HepG2 (cell line): ENCODE measurements around the gene GCC1. TPM values are rescaled to one million over a fixed set of nuclear protein-coding genes. Genes with fewer than 3 reads are reported as not detected.

ENCODE experiments used
- ATAC-seq: fragments of 200-7000 bp; cut with Tn5 transposase; 3 replicates; pipeline ENCODE4 v1.9.1; 2020; ENCODE audit warnings: mild to moderate bottlenecking, moderate library complexity
- BruUV-seq: library from RNA; stranded (reverse); fragments of 400-500 nt; replicated peaks from 2 replicates; lab custom pipeline; 2021; lab: Mats Ljungman, UMichigan
- CTCF ChIA-PET: fragments of 300-600 bp; formaldehyde crosslinking; extraction: SDS; loops from one replicate; lab custom pipeline; 2021; ENCODE audit warnings: low total read pairs, inconsistent platforms, low intra/inter-chr PET ratio; lab: Yijun Ruan, JAX
- POLR2A ChIA-PET: fragments of 350-600 bp; sonication (Branson Sonifier 250); formaldehyde crosslinking; loops from one replicate; lab custom pipeline; 2020; ENCODE audit warnings: antibody characterized with exemption, inconsistent platforms; lab: Yijun Ruan, JAX
- DNase-seq: peaks from one replicate; pipeline ENCODE4 v3.0.0-alpha.2; 2015; ENCODE audit warnings: low spot score
- FAIRE-seq: peaks from 3 replicates; lab custom pipeline; 2011; peaks lifted over from hg19 to GRCh38; lab: Jason Lieb, UNC
- H2AFZ ChIP-seq: one replicate; pipeline ENCODE4 v1.6.1; 2011; ENCODE audit warnings: low read length, inconsistent platforms
- H3K27ac ChIP-seq: fragments of 300-600 bp; 3 replicates; pipeline ENCODE4 v1.8.0; 2011; ENCODE audit warnings: mixed run types, mild to moderate bottlenecking, mixed read lengths, low read length, inconsistent platforms; ENCODE audit not compliant: insufficient read depth; ENCODE audit errors: extremely low read length
- H3K27me3 ChIP-seq, 2 experiments: fragments of 200-600 bp in 1 of 2; 2 replicates in 1 of 2; 3 replicates in 1 of 2; pipeline versions ENCODE4 v1.6.0 to v1.8.0; 2011; ENCODE audit warnings: low read length in 2 of 2, mild to moderate bottlenecking in 2 of 2, moderate library complexity in 2 of 2, inconsistent platforms in 1 of 2; ENCODE audit not compliant: insufficient read depth in 2 of 2, control insufficient read depth in 1 of 2
- H3K36me3 ChIP-seq, 2 experiments: fragments of 200-600 bp in 1 of 2; replicated peaks in 1 of 2; 2 replicates in 1 of 2; 3 replicates in 1 of 2; pipeline versions ENCODE4 v1.5.1 to v1.8.0; 2011; ENCODE audit warnings: low read length in 2 of 2, inconsistent platforms in 1 of 2; ENCODE audit not compliant: insufficient read depth in 2 of 2, control insufficient read depth in 1 of 2
- H3K4me1 ChIP-seq: 2 replicates; pipeline ENCODE4 v1.5.1; 2012; ENCODE audit warnings: low read length, inconsistent platforms; ENCODE audit not compliant: insufficient read depth
- H3K4me2 ChIP-seq: 2 replicates; pipeline ENCODE4 v1.6.0; 2011; ENCODE audit warnings: low read depth, low read length, inconsistent platforms
- H3K4me3 ChIP-seq, 3 experiments: fragments of 200-600 bp in 1 of 3; sonication (generic), shearing (Covaris generic) in 1 of 3; replicated peaks in 1 of 3; 2 replicates each; pipeline ENCODE4 v1.5.1; 2011 to 2016; ENCODE audit warnings: low read length in 3 of 3, inconsistent platforms in 2 of 3, low read depth in 2 of 3, mild to moderate bottlenecking in 2 of 3, control low read depth in 1 of 3, mixed read lengths in 1 of 3; ENCODE audit not compliant: insufficient read depth in 1 of 3
- H3K79me2 ChIP-seq: one replicate; pipeline ENCODE4 v1.6.1; 2011; ENCODE audit warnings: low read length, inconsistent platforms; ENCODE audit not compliant: insufficient read depth
- H3K9ac ChIP-seq: 2 replicates; pipeline ENCODE4 v1.6.0; 2011; ENCODE audit warnings: mild to moderate bottlenecking, low read depth, low read length, inconsistent platforms; ENCODE audit not compliant: insufficient read depth
- H3K9me3 ChIP-seq: 2 replicates; pipeline ENCODE4 v1.5.1; 2012; ENCODE audit warnings: mild to moderate bottlenecking, low read length
- H4K20me1 ChIP-seq: 2 replicates; pipeline ENCODE4 v1.6.0; 2011; ENCODE audit warnings: inconsistent platforms, mild to moderate bottlenecking, low read length, moderate library complexity; ENCODE audit not compliant: insufficient read depth
- ARNT ChIP-seq: fragments of 450-650 bp; IDR thresholded peaks from 2 replicates; pipeline ENCODE4 v1.6.1; 2017
- ATF5 ChIP-seq: sonication (generic); formaldehyde crosslinking; IDR thresholded peaks from 2 replicates; pipeline ENCODE4 v1.4.0; 2020; ENCODE audit warnings: mild to moderate bottlenecking, low read depth, missing genetic modification reagents
- CENPX ChIP-seq: sonication (generic); formaldehyde crosslinking; IDR thresholded peaks from 2 replicates; pipeline ENCODE4 v1.9.0; 2021; ENCODE audit warnings: mild to moderate bottlenecking, missing genetic modification reagents, moderate library complexity
- HMGA1 ChIP-seq: sonication (generic); formaldehyde crosslinking; conservative IDR thresholded peaks from 2 replicates; pipeline ENCODE4 v1.4.0; 2020; ENCODE audit warnings: missing genetic modification reagents
- HNRNPL ChIP-seq: fragments of 200-400 bp; formaldehyde crosslinking; IDR thresholded peaks from 2 replicates; pipeline ENCODE4 v1.6.1; 2017; ENCODE audit warnings: mild to moderate bottlenecking, low read depth, low read length
- TMF1 ChIP-seq: sonication (generic); formaldehyde crosslinking; IDR thresholded peaks from 2 replicates; pipeline ENCODE4 v1.8.1; 2022; ENCODE audit warnings: low read depth, missing genetic modification reagents
- TSC22D2 ChIP-seq: sonication (generic); formaldehyde crosslinking; IDR thresholded peaks from 2 replicates; pipeline ENCODE4 v1.5.1; 2020; ENCODE audit warnings: missing genetic modification reagents, mild to moderate bottlenecking, borderline replicate concordance
- YY1 ChIP-seq: IDR thresholded peaks from 2 replicates; pipeline ENCODE4 v1.6.1; 2011; ENCODE audit warnings: low read length, low read depth, moderate library complexity, mild to moderate bottlenecking; ENCODE audit not compliant: insufficient read depth, insufficient replicate concordance
- ZNF24 ChIP-seq: fragments of 450-650 bp; IDR thresholded peaks from 2 replicates; pipeline ENCODE4 v1.6.1; 2017; ENCODE audit warnings: antibody characterized with exemption, mild to moderate bottlenecking
- ZNF670 ChIP-seq: sonication (generic); formaldehyde crosslinking; IDR thresholded peaks from 2 replicates; pipeline ENCODE4 v1.8.0; 2022; ENCODE audit warnings: mild to moderate bottlenecking, missing genetic modification reagents, borderline replicate concordance
- ZNF720 ChIP-seq: sonication (generic); formaldehyde crosslinking; IDR thresholded peaks from 2 replicates; pipeline ENCODE4 v1.4.0; 2020; ENCODE audit warnings: missing genetic modification reagents
- ZNF766 ChIP-seq: sonication (generic); formaldehyde crosslinking; IDR thresholded peaks from 2 replicates; pipeline ENCODE4 v1.5.0; 2020; ENCODE audit warnings: missing genetic modification reagents, borderline replicate concordance
- WGBS: methylation state at CpG from one replicate; pipeline ENCODE4 v1.1.6; 2017; ENCODE audit warnings: low lambda C conversion rate; 5-methylcytosine and 5-hydroxymethylcytosine counted together
- in situ Hi-C: cut with HindIII; loops from 2 replicates; pipeline ENCODE4 v1.10.0; 2017; ENCODE audit warnings: low pct_unique_long_range_greater_than_20kb; ENCODE audit not compliant: extremely low pct_ligation_motif_present
- intact Hi-C: fragments of 100-400 bp; cut with micrococcal nuclease; formaldehyde crosslinking; loops from one replicate; pipeline ENCODE4 v1.10.0; 2022; ENCODE audit not compliant: unreplicated experiment
- polyA plus RNA-seq, 8 experiments: library from polyadenylated mRNA; depleted of rRNA in 3 of 8; stranded (reverse) in 7 of 8; unstranded in 1 of 8; fragments of >200 nt; fragmentation: Illumina TruSeq in 4 of 8; extraction: Trizol in 4 of 8; gene quantifications; 2 replicates each; pipeline versions ENCODE4 v1.2.1 to v1.2.3, GENCODE V29; 2011 to 2016; ENCODE audit warnings: low read depth in 4 of 8, missing spikeins in 1 of 8, mixed read lengths in 1 of 8; ENCODE audit not compliant: insufficient read depth in 1 of 8
- total RNA-seq, 5 experiments: library from RNA; depleted of rRNA; stranded (reverse); fragments of >200 nt; fragmentation: Illumina TruSeq; extraction: Trizol; gene quantifications; 2 replicates each; pipeline ENCODE4 v1.2.3, GENCODE V29; 2016; ENCODE audit warnings: low read depth in 1 of 5

Gene GCC1
- total and polyA plus RNA-seq, 2 of the 13 experiments (the other 11 are each of a cell fraction or from before 2014, with no cell fraction given) = 2.5 to 15.3 TPM

DNA sequence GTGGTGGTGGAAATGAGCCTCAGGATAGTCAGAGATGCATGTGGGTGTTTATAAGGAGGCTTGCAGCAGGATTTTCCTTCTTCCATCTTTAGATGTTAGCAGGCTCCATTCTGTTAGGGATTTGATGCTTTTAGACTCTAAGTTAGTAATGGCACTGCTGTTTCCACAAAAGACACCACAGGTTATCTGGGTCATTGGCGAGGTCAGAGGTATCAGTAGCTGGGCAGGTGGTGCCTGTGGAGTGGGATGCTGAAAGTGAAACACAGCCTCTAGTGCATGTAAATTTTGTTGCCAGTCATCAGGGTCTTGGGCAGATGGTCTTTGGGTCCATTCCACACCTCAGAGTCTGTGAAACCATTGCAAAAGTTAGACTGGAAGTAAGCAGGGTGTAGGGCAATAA lies 33.4 kb upstream of the GCC1 start:
- no peak for DNase-seq
- H3K4me1 ChIP-seq = no peaks in the 10 kb centered on the region
- whole genome bisulfite sequencing = 0% methylated on average over 1 of the region's 1 CpG
- H3K4me2 ChIP-seq = no peak overlapping the region
- no peak overlapping the region for H3K27ac ChIP-seq
- ATAC-seq = no peak
- intact Hi-C loops (no loop called here), in situ Hi-C loops (no loop called here)
- no peaks in the 10 kb centered on the region for H3K79me2 ChIP-seq
- POLR2A ChIA-PET = no interaction called here
- H3K36me3 ChIP-seq = no peaks in the 10 kb centered on the region
- no peak for FAIRE-seq
- H3K4me3 ChIP-seq = no peak overlapping the region
- no peak overlapping the region for H3K9ac ChIP-seq
- CTCF ChIA-PET = no interaction called here
- no peaks in the 10 kb centered on the region for H3K9me3 ChIP-seq
- BruUV-seq = no TSS peak
- H3K27me3 ChIP-seq = peaks cover 2 to 42% of the 10 kb centered on the region in 2 experiments; a peak in 4 of 5 replicates
- TF ChIP-seq CENPX = no peak
- no peak for TF ChIP-seq HMGA1 (CRISPR knock-in tag)
- TF ChIP-seq ZNF766 (CRISPR knock-in tag) = no peak
- TF ChIP-seq ZNF670 (CRISPR knock-in tag) = no peak
- TF ChIP-seq HNRNPL = no peak
- no peak for TF ChIP-seq ZNF24
- TF ChIP-seq ZNF720 = no peak
- TF ChIP-seq YY1 = no peak
- no peak for TF ChIP-seq ARNT
- no peak for TF ChIP-seq TSC22D2 (CRISPR knock-in tag)
- TF ChIP-seq TMF1 (CRISPR knock-in tag) = no peak
- TF ChIP-seq ATF5 (CRISPR knock-in tag) = no peak
- TF ChIP-seq, all 625 proteins: peak for 0
- no peaks in the 10 kb centered on the region for H4K20me1 ChIP-seq
- no peak overlapping the region for H2AFZ ChIP-seq
